Tongue (tissue), 2 donors: ENCODE measurements around the gene SNAPIN. TPM values are rescaled to one million over a fixed set of nuclear protein-coding genes. Genes with fewer than 3 reads are reported as not detected.

Experiments used
- DNase-seq: peaks from one replicate; pipeline ENCODE4 v3.0.0-alpha.2; 2015
- total RNA-seq: library from RNA; depleted of rRNA; stranded (reverse); fragments of >200 nt; gene quantifications from one replicate; pipeline ENCODE4 v1.2.3, GENCODE V29; 2014

The SNAPIN gene
- total RNA-seq, 1 donor from 2014 or later: 64.9 TPM

DNA sequence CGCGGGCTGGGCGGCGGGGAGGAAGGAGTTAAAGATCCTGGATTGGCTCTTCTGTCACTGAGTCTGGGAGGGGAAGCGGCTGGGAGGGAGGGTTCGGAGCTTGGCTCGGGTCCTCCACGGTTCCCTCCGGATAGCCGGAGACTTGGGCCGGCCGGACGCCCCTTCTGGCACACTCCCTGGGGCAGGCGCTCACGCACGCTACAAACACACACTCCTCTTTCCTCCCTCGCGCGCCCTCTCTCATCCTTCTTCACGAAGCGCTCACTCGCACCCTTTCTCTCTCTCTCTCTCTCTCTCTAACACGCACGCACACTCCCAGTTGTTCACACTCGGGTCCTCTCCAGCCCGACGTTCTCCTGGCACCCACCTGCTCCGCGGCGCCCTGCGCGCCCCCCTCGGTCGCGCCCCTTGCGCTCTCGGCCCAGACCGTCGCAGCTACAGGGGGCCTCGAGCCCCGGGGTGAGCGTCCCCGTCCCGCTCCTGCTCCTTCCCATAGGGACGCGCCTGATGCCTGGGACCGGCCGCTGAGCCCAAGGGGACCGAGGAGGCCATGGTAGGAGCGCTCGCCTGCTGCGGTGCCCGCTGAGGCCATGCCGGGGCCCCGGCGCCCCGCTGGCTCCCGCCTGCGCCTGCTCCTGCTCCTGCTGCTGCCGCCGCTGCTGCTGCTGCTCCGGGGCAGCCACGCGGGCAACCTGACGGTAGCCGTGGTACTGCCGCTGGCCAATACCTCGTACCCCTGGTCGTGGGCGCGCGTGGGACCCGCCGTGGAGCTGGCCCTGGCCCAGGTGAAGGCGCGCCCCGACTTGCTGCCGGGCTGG lies 20.2 kb downstream of the SNAPIN start, which contains the start of gene NPR1:
Gene NPR1, plus strand, starts transcription at position 170 of the 818 bp plus-strand sequence. Its CDS starts 421 bp downstream, at position 591.
- peak; percentile 42 for DNase-seq

GRCh38 chr1:153679337-153680119 lies 21.0 kb downstream of the SNAPIN start:
- no peak for DNase-seq

DNA sequence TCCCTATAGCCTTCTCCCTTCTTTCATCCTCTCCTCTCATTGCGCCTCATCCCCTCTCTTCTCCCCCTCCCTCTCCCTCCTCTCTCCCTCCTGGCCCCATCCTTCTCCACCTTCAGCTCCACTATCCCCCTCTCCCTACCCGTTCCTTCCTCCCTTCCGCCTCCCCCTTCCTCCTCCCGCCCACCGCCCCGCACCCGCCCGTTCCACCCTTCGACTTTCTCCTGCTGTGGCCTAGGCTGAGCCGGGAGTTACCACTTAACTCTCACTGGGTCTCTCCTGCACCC lies 21.6 kb downstream of the SNAPIN start:
- no peak for DNase-seq

DNA sequence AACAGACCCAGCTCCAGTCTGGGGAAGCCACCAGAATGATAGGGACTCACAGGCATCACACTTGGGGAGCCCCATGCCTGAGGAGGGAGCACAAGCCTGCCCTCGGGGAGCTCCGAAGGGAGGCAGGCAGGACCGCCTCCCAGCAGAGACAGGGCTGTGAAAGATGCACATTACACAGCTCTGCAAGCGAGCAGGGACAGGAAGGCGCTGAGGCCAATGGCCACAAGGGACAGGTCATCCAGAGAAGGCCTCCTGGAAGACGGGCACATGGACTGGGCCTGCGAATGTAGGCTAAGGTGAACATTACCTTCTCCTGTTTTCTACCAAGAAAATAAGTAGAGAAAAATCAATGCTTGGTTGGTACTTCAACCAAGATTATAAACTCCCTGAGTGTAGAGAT lies 24.2 kb downstream of the SNAPIN start:
- no peak for DNase-seq

DNA sequence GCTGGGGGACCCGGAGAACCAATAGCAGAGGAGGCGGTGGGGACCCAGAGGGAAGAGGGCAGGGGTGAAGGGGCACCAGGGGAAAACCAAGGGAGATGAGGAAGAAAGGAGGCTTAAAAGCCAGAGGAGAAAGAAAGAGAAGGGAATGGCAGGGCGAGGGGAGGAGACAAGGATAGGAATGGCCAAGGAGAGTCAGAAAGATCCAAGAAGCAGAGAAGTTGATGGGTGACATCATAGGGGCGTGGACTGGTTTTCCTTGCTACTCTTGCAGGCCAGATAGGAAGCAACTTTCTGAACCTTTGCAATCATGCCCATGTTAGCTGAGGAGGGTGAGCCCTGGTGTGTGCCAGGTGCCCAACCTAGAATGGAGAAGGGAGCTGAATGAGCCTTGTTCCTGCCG lies 25.4 kb downstream of the SNAPIN start:
- no peak for DNase-seq

DNA sequence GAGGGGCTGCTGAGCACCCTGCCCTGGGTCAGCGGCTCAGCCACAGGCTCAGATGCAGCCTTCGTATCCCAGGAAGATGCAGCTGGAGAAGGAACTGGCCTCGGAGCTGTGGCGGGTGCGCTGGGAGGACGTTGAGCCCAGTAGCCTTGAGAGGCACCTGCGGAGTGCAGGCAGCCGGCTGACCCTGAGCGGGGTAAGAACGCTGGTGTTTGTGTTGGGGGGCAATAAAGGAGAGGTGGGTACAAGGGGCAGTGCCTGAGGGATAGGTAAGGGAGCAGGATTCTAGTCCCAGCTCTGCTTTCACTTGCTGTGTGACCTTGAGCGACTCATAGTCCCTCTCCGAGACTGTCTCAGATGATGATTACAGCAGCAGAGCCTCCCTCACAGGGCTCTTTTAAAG lies 26.4 kb downstream of the SNAPIN start:
- DNase-seq: no peak

DNA sequence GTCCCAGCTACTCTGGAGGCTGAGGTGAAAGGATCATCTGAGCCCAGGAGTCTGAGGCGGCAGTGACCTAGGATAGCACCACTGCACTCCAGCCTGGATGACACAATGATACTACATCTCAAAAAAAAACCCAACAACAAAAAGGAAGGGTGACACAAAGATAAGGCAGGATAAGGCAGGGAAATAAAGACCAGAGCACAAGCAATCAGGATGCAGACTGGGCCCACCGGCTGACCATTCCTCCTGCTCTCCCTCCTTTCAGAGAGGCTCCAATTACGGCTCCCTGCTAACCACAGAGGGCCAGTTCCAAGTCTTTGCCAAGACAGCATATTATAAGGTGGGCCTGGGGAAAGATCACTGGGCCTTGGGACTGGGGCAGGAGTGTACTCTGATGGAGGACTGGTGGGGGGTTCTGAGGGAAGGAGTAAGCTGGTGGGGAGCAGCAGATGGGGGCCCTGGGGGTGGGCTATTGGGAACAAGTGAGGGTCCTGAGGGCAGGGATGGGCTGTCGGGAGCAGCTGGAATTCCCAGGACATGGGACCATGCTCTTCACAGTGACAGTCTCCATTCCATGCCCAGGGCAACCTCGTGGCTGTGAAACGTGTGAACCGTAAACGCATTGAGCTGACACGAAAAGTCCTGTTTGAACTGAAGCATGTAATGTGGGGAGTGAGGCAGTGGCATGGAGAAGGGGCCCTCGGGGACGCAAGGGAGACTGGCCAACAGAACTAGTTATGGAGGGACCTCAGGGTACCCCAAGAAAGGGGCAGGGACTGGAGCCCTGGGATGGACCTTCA lies 27.2 kb downstream of the SNAPIN start:
- no peak for DNase-seq

DNA sequence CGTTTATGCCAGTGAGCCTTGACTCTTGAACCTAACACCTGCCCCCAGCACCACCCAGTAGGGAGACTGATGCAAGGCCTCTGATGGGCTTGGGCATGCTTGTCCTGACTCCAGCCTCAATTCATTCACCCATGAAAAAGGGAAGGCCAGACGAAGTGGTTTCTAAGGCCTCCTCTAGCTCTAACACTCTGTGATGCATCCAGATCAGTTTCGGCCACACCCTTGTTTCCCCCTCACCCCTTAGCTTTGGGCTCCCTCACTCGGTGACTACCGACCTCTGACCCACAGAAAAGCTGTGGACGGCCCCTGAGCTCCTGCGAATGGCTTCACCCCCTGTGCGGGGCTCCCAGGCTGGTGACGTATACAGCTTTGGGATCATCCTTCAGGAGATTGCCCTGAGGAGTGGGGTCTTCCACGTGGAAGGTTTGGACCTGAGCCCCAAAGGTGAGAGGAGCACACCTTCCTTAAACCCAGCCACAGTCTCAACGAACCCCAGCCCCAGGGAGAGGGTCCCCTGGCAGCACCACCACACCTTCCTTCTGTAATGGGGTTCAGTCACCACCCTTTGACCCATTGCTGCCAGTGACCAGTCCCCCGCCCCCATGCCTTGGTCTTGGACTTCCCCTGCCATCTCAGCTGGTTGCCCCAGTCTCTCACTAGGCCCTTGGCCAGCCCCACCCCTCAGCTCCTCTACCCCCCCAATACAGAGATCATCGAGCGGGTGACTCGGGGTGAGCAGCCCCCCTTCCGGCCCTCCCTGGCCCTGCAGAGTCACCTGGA lies 29.0 kb downstream of the SNAPIN start:
- no peak for DNase-seq

DNA sequence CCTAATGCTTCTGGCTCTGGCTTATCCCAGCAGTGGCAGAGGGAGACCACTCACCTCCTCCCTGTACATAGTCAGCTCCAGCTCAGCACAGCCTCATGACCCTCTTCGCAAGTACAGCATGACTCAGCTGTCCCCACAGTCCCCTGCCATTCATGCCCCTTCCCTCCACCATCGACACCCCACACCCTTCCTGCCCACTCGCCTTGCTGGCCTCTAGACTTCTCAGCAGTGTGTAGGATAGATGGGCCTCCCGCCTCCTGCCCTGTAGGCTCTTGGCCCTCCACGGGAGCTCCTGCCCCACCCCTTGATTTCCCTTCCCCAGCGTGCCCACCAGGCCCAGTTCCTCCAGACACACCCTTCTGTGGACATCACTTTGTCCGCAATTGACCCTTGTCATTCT lies 29.8 kb downstream of the SNAPIN start:
- DNase-seq: no peak

DNA sequence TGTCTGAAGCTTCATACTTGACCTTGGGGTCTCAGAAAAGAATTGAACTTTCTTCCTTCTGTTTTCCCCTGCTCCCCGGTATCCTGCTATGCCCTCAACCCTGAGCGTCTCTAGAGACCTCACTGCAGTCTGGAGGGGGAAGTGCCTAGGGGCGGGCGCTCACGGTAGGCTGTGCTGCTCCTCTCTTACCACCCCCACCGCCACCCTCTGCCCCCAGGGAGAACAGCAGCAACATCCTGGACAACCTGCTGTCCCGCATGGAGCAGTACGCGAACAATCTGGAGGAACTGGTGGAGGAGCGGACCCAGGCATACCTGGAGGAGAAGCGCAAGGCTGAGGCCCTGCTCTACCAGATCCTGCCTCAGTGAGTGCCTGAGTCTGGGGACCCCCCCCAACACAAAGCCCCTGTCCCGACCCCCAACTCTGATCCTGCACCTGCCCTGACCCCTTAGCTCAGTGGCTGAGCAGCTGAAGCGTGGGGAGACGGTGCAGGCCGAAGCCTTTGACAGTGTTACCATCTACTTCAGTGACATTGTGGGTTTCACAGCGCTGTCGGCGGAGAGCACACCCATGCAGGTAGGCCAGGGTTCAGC lies 30.3 kb downstream of the SNAPIN start:
- DNase-seq: no peak

- no peak for DNase-seq
Observed at GRCh38 chr1:153693466-153693865, 35.0 kb downstream of the SNAPIN start.

DNA sequence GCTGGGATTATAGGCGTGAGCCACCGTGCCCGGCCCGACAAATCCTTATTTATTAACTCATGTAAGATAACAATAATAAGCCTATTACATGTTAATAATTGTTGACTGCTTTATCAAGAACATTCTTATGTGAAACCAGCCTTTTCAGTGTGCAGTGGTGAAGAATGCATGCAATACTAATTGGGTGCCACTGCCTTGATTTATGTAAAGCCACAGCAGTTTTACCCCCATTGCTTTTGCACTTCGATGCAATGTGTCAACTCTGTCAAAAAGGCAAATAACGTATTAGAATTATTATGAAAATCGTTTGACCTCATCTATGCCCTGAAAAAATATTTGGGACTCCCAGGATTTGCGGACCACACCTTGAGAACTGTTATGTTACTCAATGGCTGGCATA lies 38.2 kb downstream of the SNAPIN start:
- no peak for DNase-seq

DNA sequence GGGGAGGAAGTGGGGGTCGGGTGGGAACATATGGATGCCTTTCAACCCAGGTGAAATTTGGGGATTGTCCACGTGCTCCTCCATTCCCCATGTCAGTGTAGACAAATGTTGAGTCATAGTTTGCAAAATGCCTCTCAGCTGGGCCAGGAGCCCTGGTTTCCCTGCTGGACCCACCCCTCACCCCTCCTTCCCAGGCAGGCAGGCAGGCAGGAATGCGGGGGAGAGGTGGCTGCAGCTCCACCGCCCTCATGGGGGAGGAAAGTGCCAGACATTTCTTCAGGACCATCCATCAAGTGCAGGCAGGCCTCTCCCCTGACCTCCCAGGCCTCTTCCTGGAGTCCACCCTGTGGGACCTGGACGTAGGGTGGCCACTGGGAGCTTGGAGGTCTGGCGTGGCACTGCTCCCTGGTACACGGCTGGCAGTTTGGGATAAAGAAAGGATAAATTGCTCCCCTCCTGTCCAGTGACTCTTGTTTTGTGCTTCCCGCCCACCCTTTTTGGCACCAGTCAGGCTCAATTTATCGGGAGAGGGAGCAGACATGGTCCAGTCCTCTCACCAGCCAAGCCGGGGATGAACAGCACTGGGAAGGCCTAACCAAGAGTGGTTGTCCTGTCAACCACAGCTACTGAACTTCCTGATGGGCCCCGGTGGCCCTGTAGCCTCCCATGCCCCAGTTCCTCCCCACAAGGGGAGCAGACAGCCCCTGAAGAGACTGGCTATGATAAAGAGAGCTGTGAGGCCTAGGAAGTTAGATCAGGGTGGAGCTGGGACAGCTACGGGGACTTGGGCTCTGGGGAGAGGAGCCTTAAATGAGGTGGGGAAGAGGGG lies 38.9 kb downstream of the SNAPIN start:
- DNase-seq: no peak

DNA sequence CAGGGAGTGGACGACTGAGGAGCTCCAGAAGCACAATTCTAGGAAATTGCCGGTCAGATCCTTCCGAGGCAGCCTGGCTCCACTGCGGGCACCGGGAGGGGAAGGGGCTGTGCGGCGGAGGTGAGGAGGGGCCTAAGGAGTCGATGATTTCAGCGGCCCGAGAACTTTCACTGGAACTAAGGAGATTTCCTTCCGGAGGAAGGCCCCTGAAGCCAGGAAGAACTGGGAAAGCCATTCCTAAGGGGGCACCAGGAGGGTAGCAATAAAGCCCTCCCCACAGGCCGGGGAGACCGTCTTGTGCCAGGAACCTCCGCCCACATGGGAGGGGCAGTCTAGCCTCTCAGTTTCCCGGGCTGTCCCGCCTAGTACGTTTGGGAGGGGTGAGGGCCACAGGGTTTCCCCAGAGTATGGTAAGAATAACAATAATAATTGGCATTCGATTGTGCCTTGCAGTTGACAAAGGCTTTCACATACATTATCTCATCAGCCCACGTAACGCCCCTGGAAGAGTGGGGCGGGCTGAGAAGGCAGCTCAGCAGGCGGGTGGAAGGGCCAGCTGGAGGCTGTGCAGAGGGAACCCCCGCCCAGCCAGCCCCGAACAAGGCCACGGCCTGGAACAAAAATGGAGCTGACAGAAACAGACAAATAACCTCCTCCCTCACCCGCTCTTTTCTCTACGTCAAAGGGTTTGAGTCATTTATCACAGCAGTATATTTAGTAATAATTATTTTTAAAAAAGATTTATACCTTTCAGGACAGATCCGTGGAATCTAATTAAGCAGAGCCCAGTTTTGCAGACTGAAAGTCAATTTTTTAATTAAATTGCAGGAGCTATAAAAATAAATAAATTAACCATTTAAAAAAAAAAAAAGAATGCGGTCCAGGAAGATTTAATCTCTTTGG lies 39.8 kb downstream of the SNAPIN start:
- DNase-seq: peak; percentile 75

DNA sequence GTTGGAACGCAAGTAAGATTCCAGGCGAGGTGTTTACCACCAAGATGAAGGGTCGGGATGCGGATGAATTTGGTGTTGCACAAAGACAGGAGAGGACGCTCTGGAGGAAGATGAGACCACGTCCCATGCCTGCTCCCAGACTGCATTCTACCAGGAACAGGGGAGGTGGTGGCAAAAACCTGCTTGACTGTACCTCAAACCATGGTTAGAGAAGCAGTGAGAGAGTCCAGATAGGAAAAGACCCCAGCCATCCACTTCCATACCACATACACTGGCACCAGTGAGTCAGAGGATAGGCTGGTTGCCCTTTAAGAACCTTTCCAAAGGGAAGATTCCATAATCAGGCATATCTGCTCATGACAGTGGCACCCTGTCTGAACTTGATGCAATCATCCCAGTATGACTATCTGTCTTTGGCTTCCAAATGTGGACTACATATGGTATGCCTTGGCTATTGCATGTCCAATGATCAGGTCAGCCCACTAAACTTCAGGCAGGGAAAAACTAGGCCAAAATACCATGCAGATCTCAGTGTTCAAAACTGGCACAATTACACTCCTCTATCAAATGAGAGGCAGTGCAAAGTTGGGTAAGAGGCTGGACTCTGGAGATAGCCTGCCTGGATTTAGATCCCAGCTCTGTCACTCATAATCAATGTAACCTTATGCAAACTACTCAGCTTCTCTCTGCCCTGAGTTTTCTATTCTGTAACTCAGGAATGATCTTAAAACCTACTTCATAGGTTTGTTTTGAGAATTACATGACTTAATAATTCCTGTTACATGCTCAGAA lies 40.6 kb downstream of the SNAPIN start:
- DNase-seq: no peak

- no peak for DNase-seq
Observed at GRCh38 chr1:153699768-153700167, 41.3 kb downstream of the SNAPIN start.

- DNase-seq: no peak
Observed at GRCh38 chr1:153705484-153705883, 47.0 kb downstream of the SNAPIN start.

- no peak for DNase-seq
Observed at GRCh38 chr1:153711026-153711425, 52.5 kb downstream of the SNAPIN start.
